Testis (tissue), 3 donors: ENCODE data around the gene ARHGAP26. TPM values are rescaled to one million over a fixed set of nuclear protein-coding genes. Genes with fewer than 3 reads are reported as not detected.

Experiments used
- DNase-seq: peaks from one replicate; pipeline ENCODE4 v3.0.0-alpha.2; 2019
- H3K27ac ChIP-seq, 2 donors: fragments of 200-600 bp; sonication (generic); one replicate each; pipeline ENCODE4 v1.5.1; 2019
- H3K27me3 ChIP-seq: fragments of 200-600 bp; sonication (generic); one replicate; pipeline ENCODE4 v1.5.1; 2019
- H3K36me3 ChIP-seq: fragments of 200-600 bp; sonication (generic); one replicate; pipeline ENCODE4 v1.5.1; 2017; ENCODE audit warnings: low read depth; ENCODE audit errors: missing control alignments
- H3K4me1 ChIP-seq: fragments of 200-600 bp; sonication (generic); one replicate; pipeline ENCODE4 v1.5.1; 2019
- H3K4me3 ChIP-seq, 2 donors: fragments of 200-600 bp; sonication (generic); one replicate each; pipeline ENCODE4 v1.5.1; 2017 to 2019
- H3K9me3 ChIP-seq: fragments of 200-600 bp; sonication (generic); one replicate; pipeline ENCODE4 v1.5.1; 2017
- POLR2A ChIP-seq: fragments of 450-650 bp; IDR thresholded peaks from one replicate; pipeline ENCODE4 v1.6.1; 2017; ENCODE audit warnings: antibody characterized with exemption, mild to moderate bottlenecking, moderate library complexity
- whole genome bisulfite sequencing, 2 donors: methylation state at CpG; one replicate each; pipeline ENCODE4 v1.1.5; 2018; 5-methylcytosine and 5-hydroxymethylcytosine counted together
- intact Hi-C: fragments of 100-400 bp; cut with DNase I; formaldehyde crosslinking; loops from one replicate; pipeline ENCODE4 v1.15.1; 2023; ENCODE audit warnings: low total_unique reads
- polyA plus RNA-seq: library from polyadenylated mRNA; stranded (reverse); fragments of 350-450 nt; fragmentation: Illumina TruSeq; extraction: RNeasy Lipid Tissue Mini Kit (QIAGEN cat#74804); gene quantifications from one replicate; pipeline ENCODE4 v1.2.3, GENCODE V29; 2014; ENCODE audit warnings: low read depth, low replicate concordance; ENCODE audit not compliant: insufficient read depth
- total RNA-seq, 2 donors: library from RNA; depleted of rRNA; stranded (reverse); fragments of >200 nt; gene quantifications; one replicate each; pipeline ENCODE4 v1.2.3, GENCODE V29; 2016
- TF ChIP-seq, protein P1 (sequence below), 3 experiments: fragments of 450-650 bp in 2 of 3; fragments of 200-600 bp in 1 of 3; sonication (generic) in 1 of 3; IDR thresholded peaks; one replicate each; pipeline ENCODE4 v1.5.1; 2016 to 2019; ENCODE audit warnings: antibody characterized with exemption in 3 of 3, mild to moderate bottlenecking in 2 of 3, moderate library complexity in 1 of 3

ARHGAP26 gene
- total and polyA plus RNA-seq, 3 donors from 2014 or later: 33.8 to 98.7 (median 95.7) TPM

- H3K27ac ChIP-seq: no peak overlapping the region
- no peaks in the 10 kb centered on the region for H3K36me3 ChIP-seq
- no peaks in the 10 kb centered on the region for H3K27me3 ChIP-seq
- intact Hi-C loops: no loop called here
- H3K4me1 ChIP-seq: peaks cover 42% of the 10 kb centered on the region
- no peak overlapping the region for H3K4me3 ChIP-seq
- DNase-seq: no peak
- H3K9me3 ChIP-seq: no peaks in the 10 kb centered on the region
- TF ChIP-seq, protein P1, sequence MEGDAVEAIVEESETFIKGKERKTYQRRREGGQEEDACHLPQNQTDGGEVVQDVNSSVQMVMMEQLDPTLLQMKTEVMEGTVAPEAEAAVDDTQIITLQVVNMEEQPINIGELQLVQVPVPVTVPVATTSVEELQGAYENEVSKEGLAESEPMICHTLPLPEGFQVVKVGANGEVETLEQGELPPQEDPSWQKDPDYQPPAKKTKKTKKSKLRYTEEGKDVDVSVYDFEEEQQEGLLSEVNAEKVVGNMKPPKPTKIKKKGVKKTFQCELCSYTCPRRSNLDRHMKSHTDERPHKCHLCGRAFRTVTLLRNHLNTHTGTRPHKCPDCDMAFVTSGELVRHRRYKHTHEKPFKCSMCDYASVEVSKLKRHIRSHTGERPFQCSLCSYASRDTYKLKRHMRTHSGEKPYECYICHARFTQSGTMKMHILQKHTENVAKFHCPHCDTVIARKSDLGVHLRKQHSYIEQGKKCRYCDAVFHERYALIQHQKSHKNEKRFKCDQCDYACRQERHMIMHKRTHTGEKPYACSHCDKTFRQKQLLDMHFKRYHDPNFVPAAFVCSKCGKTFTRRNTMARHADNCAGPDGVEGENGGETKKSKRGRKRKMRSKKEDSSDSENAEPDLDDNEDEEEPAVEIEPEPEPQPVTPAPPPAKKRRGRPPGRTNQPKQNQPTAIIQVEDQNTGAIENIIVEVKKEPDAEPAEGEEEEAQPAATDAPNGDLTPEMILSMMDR (IDR thresholded peaks at IDR 0.05): no peak
- no peak for TF ChIP-seq POLR2A
These were observed 286.1 kb downstream of the ARHGAP26 start for GRCh38 chr5:143056339-143056704.

DNA sequence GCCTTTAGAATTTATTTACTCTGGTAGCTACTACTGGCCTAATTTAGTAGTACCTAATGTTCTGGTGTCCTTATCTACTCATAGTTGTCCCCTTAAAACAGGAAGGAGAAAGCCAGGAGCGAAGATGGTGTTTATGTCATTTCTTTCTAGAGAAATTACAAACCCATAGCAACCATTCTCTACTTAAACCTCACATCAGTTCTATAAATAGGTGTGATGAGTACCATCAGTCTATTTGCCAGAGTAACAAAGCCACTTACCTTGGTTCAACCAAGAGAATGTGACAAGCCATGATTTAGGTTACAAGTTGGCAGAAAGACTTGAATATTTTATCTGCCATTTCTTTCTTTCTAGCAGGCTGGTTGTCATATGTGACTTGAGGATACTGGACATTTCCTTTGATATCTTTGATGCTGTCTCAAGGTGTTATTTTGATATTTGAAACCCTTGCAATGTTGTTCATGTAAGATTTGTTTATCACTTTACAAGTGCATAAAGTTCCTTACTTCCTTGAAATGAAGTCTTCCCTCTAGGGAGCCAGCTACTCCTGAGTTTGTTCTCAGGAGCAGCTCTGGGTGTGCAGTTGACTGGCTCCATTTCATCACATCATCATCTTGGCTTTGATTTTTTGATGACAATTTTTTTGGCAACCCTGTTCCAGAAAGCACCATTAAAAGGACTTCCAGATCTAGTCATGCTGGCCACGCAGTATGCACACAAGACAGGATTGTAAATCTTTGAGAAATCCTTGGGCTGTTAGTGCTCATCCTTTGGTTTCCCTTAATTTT, 286.8 kb downstream of the ARHGAP26 start:
- Histone ChIP-seq H3K27me3 (no peaks in the 10 kb centered on the region), H3K4me1 (peaks cover 36% of the 10 kb centered on the region), H3K4me3 (no peak overlapping the region), H3K27ac (no peak overlapping the region), H3K9me3 (no peaks in the 10 kb centered on the region), H3K36me3 (no peaks in the 10 kb centered on the region)
- TF ChIP-seq POLR2A: no peak
- TF ChIP-seq, protein P1 (IDR thresholded peaks at IDR 0.05): no peak
- intact Hi-C loops: no loop called here
- DNase-seq: no peak
- WGBS, 2 donors: 78 to 83% methylated on average over 2 of the region's 2 CpGs

GRCh38 chr5:143057580-143057999, 287.4 kb downstream of the ARHGAP26 start:
- WGBS, 2 donors: 56 to 67% methylated on average over 3 of the region's 3 CpGs
- intact Hi-C loops: no loop called here
- Histone ChIP-seq H3K27ac (no peak overlapping the region), H3K27me3 (no peaks in the 10 kb centered on the region), H3K9me3 (no peaks in the 10 kb centered on the region), H3K4me3 (no peak overlapping the region), H3K36me3 (no peaks in the 10 kb centered on the region), H3K4me1 (peaks cover 33% of the 10 kb centered on the region)
- no peak for TF ChIP-seq POLR2A
- TF ChIP-seq, protein P1 (IDR thresholded peaks at IDR 0.05): no peak
- no peak for DNase-seq

GRCh38 chr5:143059355-143059754, 289.2 kb downstream of the ARHGAP26 start:
- Histone ChIP-seq H3K27ac (peak overlapping the region in 1 of 2 donors; percentile 16), H3K36me3 (no peaks in the 10 kb centered on the region), H3K4me3 (no peak overlapping the region), H3K27me3 (no peaks in the 10 kb centered on the region), H3K4me1 (peaks cover 47% of the 10 kb centered on the region), H3K9me3 (no peaks in the 10 kb centered on the region)
- TF ChIP-seq, protein P1 (IDR thresholded peaks at IDR 0.05): no peak
- TF ChIP-seq POLR2A: no peak
- DNase-seq: no peak
- intact Hi-C loops: no loop called here
- 84 to 90% methylated on average over 1 of the region's 1 CpG for WGBS, 2 donors
